ENCODE measurements around the gene TAGAP. TPM values are rescaled to one million over a fixed set of nuclear protein-coding genes. Genes with fewer than 3 reads are reported as not detected.

Gene TAGAP
- total and polyA plus RNA-seq, 2 donors (not counting 3 experiments of a cell fraction or from before 2014, with no cell fraction given) = not detected

DNA sequence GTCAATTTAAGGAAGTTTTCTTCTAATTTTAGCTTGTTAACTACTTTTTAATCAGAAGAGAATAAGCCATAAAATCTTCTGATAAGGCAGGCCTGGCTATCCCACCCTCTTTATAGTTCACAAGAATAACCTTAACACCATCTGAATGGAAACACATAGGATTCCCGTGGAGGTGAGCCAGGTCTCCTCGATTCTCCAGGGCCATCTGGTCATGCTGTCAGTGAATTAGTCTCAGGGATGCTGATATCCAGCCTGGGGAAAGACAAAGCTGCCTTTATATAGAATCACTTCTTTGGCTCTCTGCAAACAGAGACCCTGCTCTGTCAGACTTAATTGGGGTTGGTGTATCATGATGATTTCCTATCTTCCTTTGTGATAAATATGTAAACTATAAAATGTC lies 30.1 kb upstream of the TAGAP start:
- H3K9me3 ChIP-seq (replicated peaks; ENCODE audit: control insufficient read depth, insufficient read depth, low read length) = no peaks in the 10 kb centered on the region
- no peaks in the 10 kb centered on the region for H3K27me3 ChIP-seq (ENCODE audit: control insufficient read depth in 2 of 2, insufficient read depth in 2 of 2, low read length in 2 of 2)
- TF ChIP-seq FOS (IDR thresholded peaks at IDR 0.05; ENCODE audit: borderline replicate concordance, insufficient read depth, low read length) = no peak
- TF ChIP-seq, protein P1, sequence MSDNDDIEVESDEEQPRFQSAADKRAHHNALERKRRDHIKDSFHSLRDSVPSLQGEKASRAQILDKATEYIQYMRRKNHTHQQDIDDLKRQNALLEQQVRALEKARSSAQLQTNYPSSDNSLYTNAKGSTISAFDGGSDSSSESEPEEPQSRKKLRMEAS (IDR thresholded peaks at IDR 0.05; ENCODE audit: insufficient read depth, insufficient read length) = no peak
- TF ChIP-seq GATA2 (IDR thresholded peaks at IDR 0.05; ENCODE audit: insufficient read depth, insufficient read length, low read depth, low read length) = no peak
- TF ChIP-seq MYC (IDR thresholded peaks at IDR 0.05; ENCODE audit: low read depth, low read length) = no peak
- TF ChIP-seq POLR2A (IDR thresholded peaks at IDR 0.05; ENCODE audit: low read depth, low read length) = no peak
- TF ChIP-seq POLR2AphosphoS5 (IDR thresholded peaks at IDR 0.05; ENCODE audit: insufficient read depth, low read depth, low read length) = no peak
- TF ChIP-seq, protein P2, sequence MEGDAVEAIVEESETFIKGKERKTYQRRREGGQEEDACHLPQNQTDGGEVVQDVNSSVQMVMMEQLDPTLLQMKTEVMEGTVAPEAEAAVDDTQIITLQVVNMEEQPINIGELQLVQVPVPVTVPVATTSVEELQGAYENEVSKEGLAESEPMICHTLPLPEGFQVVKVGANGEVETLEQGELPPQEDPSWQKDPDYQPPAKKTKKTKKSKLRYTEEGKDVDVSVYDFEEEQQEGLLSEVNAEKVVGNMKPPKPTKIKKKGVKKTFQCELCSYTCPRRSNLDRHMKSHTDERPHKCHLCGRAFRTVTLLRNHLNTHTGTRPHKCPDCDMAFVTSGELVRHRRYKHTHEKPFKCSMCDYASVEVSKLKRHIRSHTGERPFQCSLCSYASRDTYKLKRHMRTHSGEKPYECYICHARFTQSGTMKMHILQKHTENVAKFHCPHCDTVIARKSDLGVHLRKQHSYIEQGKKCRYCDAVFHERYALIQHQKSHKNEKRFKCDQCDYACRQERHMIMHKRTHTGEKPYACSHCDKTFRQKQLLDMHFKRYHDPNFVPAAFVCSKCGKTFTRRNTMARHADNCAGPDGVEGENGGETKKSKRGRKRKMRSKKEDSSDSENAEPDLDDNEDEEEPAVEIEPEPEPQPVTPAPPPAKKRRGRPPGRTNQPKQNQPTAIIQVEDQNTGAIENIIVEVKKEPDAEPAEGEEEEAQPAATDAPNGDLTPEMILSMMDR (IDR thresholded peaks at IDR 0.05; ENCODE audit: extremely low read depth in 1 of 2, insufficient read depth in 1 of 2, low read depth in 1 of 2, low read length in 2 of 2) = no peak
- no peak for TF ChIP-seq JUN (IDR thresholded peaks at IDR 0.05; ENCODE audit: borderline replicate concordance, insufficient read depth, insufficient read length, low read depth)
- TF ChIP-seq EZH2 (IDR thresholded peaks at IDR 0.05; ENCODE audit: borderline replicate concordance, low read depth, low read length, severe bottlenecking) = no peak
- H2AFZ ChIP-seq (ENCODE audit: low read depth, low read length) = no peak overlapping the region
- H3K27ac ChIP-seq (ENCODE audit: insufficient read depth, low read depth, low read length) = no peak overlapping the region
- no peaks in the 10 kb centered on the region for H4K20me1 ChIP-seq (replicated peaks; ENCODE audit: control insufficient read depth, extremely low read depth, insufficient read depth, low read length)
- H3K4me3 ChIP-seq (replicated peaks in 1 of 3; ENCODE audit: insufficient read depth in 1 of 3, low read depth in 1 of 3, low read length in 3 of 3) = no peak overlapping the region
- FAIRE-seq (no peak), DNase-seq (ENCODE audit: low read depth, low spot score) (no peak)
- no peaks in the 10 kb centered on the region for H3K79me2 ChIP-seq (ENCODE audit: control insufficient read depth, insufficient read depth, low read length)
- intact Hi-C loops (cut with micrococcal nuclease) = no loop called here
- no peaks in the 10 kb centered on the region for H3K9me1 ChIP-seq (replicated peaks; ENCODE audit: control insufficient read depth, extremely low read depth, insufficient read depth, low read length)
- CTCF ChIA-PET = interaction anchor here (1.2 kb wide), 1 partner anchor 35 kb away, joined by 3 read pairs; no protein-coding TSS in a partner anchor
- POLR2A ChIA-PET = no interaction called here
- no peak overlapping the region for H3K4me2 ChIP-seq (ENCODE audit: insufficient read depth, low read length)
- no peak overlapping the region for H3K9ac ChIP-seq (replicated peaks; ENCODE audit: extremely low read depth, insufficient read depth, low read length)
- no TSS peak for BruUV-seq (replicated peaks)
- no peaks in the 10 kb centered on the region for H3K4me1 ChIP-seq (ENCODE audit: control insufficient read depth, extremely low read depth, insufficient read depth, low read length)
- dilution Hi-C loops (cut with MboI; ENCODE audit: extremely low pct_ligation_motif_present, low sequenced_read_pairs) = no loop called here
- H3K36me3 ChIP-seq (ENCODE audit: control insufficient read depth in 2 of 2, extremely low read depth in 1 of 2, insufficient read depth in 2 of 2, low read length in 2 of 2) = no peaks in the 10 kb centered on the region
